ENCODE measurements around the gene TMEM120A. TPM values are rescaled to one million over a fixed set of nuclear protein-coding genes. Genes with fewer than 3 reads are reported as not detected.
A peak's percentile ranks its signal among the peaks of the same experiment; 100 is the strongest.

The TMEM120A gene
- total and polyA plus RNA-seq, 12 donors: 132 to 220 (median 152) TPM

- Histone ChIP-seq H3K9me3 (no peaks in the 10 kb centered on the region), H3K4me1 (peaks cover 8 to 42% (median 20%) of the 10 kb centered on the region in 9 donors), H3K4me3 (no peak overlapping the region), H3K27me3 (no peaks in the 10 kb centered on the region), H3K36me3 (peaks cover 0 to 67% (median 49%) of the 10 kb centered on the region in 9 donors), H3K27ac (peak overlapping the region in 5 of 10 donors; percentile 20 to 56 (median 40))
- DNase-seq (no peak), ATAC-seq (no peak)
- intact Hi-C loops (cut with DNase I): loop anchor here in 2 of 10 donors (5.0 kb wide), 1 partner anchor 40 kb away; no protein-coding TSS in a partner anchor
- no peak for TF ChIP-seq CTCF (IDR thresholded peaks at IDR 0.05)
- WGBS, 2 donors: 91 to 92% methylated on average over 32 of the region's 32 CpGs
Observed at GRCh38 chr7:75987026-75987804, 7.2 kb downstream of the TMEM120A start.

- TF ChIP-seq CTCF (IDR thresholded peaks at IDR 0.05): no peak
- 81 to 82% methylated on average over 20 of the region's 20 CpGs for WGBS, 2 donors
- Histone ChIP-seq H3K4me1 (peaks cover 4 to 34% (median 14%) of the 10 kb centered on the region in 9 donors), H3K27me3 (no peaks in the 10 kb centered on the region), H3K9me3 (no peaks in the 10 kb centered on the region), H3K27ac (peak overlapping the region in 7 of 10 donors; percentile 20 to 56 (median 39)), H3K4me3 (no peak overlapping the region), H3K36me3 (peaks cover 2 to 71% (median 49%) of the 10 kb centered on the region in 9 donors)
- intact Hi-C loops (cut with DNase I): loop anchor here in 2 of 10 donors (5.0 kb wide), 1 partner anchor 39 kb away; no protein-coding TSS in a partner anchor
- DNase-seq (no peak), ATAC-seq (no peak)
Observed at GRCh38 chr7:75986147-75986781, 8.1 kb downstream of the TMEM120A start.

- Histone ChIP-seq H3K9me3 (no peaks in the 10 kb centered on the region), H3K27ac (peak overlapping the region in 8 of 10 donors; percentile 6 to 56 (median 35)), H3K4me1 (peaks cover under 1 to 28% (median 9%) of the 10 kb centered on the region in 9 donors), H3K36me3 (peaks cover 9 to 77% (median 54%) of the 10 kb centered on the region in 9 donors), H3K4me3 (no peak overlapping the region), H3K27me3 (no peaks in the 10 kb centered on the region)
- TF ChIP-seq CTCF (IDR thresholded peaks at IDR 0.05): no peak
- WGBS, 2 donors: 81 to 83% methylated on average over 36 to 41 of the region's 41 CpGs
- intact Hi-C loops (cut with DNase I): loop anchor here in 2 of 10 donors (5.0 kb wide), 1 partner anchor 38 kb away; no protein-coding TSS in a partner anchor
- DNase-seq: peak in 1 of 2 donors; percentile 61
- ATAC-seq: peak in 2 of 8 donors; percentile 1
Observed at GRCh38 chr7:75985518-75986146, 8.8 kb downstream of the TMEM120A start.

- H3K27me3 ChIP-seq: no peaks in the 10 kb centered on the region
- H3K27ac ChIP-seq: peak overlapping the region in 6 of 10 donors; percentile 26 to 56 (median 42)
- ATAC-seq (no peak), DNase-seq (no peak)
- intact Hi-C loops (cut with DNase I): loop anchor here in 2 of 10 donors (5.0 kb wide), 1 partner anchor 38 kb away; no protein-coding TSS in a partner anchor
- H3K36me3 ChIP-seq: peaks cover 9 to 83% (median 59%) of the 10 kb centered on the region in 9 donors
- H3K4me3 ChIP-seq: no peak overlapping the region
- H3K9me3 ChIP-seq: no peaks in the 10 kb centered on the region
- 87 to 93% methylated on average over 21 of the region's 21 CpGs for WGBS, 2 donors
- H3K4me1 ChIP-seq: peaks cover 0 to 25% (median 5%) of the 10 kb centered on the region in 9 donors
- TF ChIP-seq CTCF (IDR thresholded peaks at IDR 0.05): no peak
Observed at GRCh38 chr7:75985009-75985517, 9.3 kb downstream of the TMEM120A start.

Measured in heart right ventricle (tissue), 16 donors.